Measurements from ENCODE around the gene TRIO.

DNA sequence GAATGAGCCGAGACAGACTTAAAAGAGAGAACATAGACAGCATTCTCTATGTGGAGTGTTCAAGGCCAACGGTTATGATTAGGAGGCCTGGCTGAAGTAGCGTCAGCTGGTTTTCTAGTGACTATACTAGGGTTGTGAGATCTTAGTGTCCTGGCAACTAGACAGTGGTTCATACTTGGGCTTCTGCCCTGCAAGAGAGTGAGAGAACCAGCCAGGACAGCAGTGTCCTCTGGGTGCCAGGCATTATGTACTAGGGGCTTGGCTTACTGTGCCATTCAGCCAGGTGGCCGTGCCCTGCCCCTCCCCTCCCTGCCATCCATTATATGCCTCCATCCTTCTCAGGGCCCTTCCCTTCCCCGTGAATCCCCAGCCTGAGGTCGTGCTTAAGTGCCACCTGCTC, 56.8 kb downstream of the TRIO start:
- TF ChIP-seq CTCF (IDR thresholded peaks at IDR 0.05): no peak
- no peak for TF ChIP-seq POLR2A (IDR thresholded peaks at IDR 0.05)
